OCI-LY1 (cell line): ENCODE results near the gene SORBS2.

Source experiments
- H2AFZ ChIP-seq: fragments of 200-600 bp; sonication (generic), shearing (Covaris generic); 2 replicates; pipeline ENCODE4 v1.6.0; 2014; ENCODE audit warnings: antibody characterized with exemption, mild to moderate bottlenecking, low read length
- H3F3A ChIP-seq: fragments of 200-600 bp; sonication (generic), shearing (Covaris generic); 2 replicates; pipeline ENCODE4 v1.6.0; 2014; ENCODE audit warnings: mild to moderate bottlenecking, antibody characterized with exemption, low read length, moderate library complexity; ENCODE audit not compliant: insufficient read depth
- H3K27ac ChIP-seq: fragments of 200-600 bp; sonication (generic); 2 replicates; pipeline ENCODE4 v1.5.1; 2014; ENCODE audit warnings: low read length, mixed run types, mild to moderate bottlenecking, low read depth; ENCODE audit not compliant: poor library complexity, severe bottlenecking
- H3K27me3 ChIP-seq: fragments of 200-600 bp; sonication (generic); 2 replicates; pipeline ENCODE4 v1.6.0; 2014; ENCODE audit warnings: antibody characterized with exemption, mild to moderate bottlenecking, low read length, moderate library complexity; ENCODE audit not compliant: insufficient read depth
- H3K36me3 ChIP-seq: fragments of 200-600 bp; sonication (generic); 2 replicates; pipeline ENCODE4 v1.6.1; 2014; ENCODE audit warnings: mild to moderate bottlenecking, antibody characterized with exemption, low read length, moderate library complexity, mixed read lengths; ENCODE audit not compliant: insufficient read depth
- H3K4me1 ChIP-seq: fragments of 200-600 bp; sonication (generic); 2 replicates; pipeline ENCODE4 v1.5.1; 2014; ENCODE audit warnings: mild to moderate bottlenecking, low read length, moderate library complexity; ENCODE audit not compliant: insufficient read depth, severe bottlenecking
- H3K4me2 ChIP-seq: fragments of 200-600 bp; sonication (generic), shearing (Covaris generic); 2 replicates; pipeline ENCODE4 v1.6.1; 2014; ENCODE audit warnings: low read length
- H3K4me3 ChIP-seq: fragments of 200-600 bp; sonication (generic); 2 replicates; pipeline ENCODE4 v1.5.1; 2014; ENCODE audit warnings: low read length, low read depth, mild to moderate bottlenecking, mixed read lengths; ENCODE audit not compliant: poor library complexity, severe bottlenecking
- H3K79me2 ChIP-seq: fragments of 200-600 bp; shearing (Covaris generic); 2 replicates; pipeline ENCODE4 v1.6.1; 2016; ENCODE audit warnings: mixed run types, low read length, mixed read lengths; ENCODE audit not compliant: insufficient read depth
- H3K9ac ChIP-seq: fragments of 200-600 bp; sonication (generic), shearing (Covaris generic); 2 replicates; pipeline ENCODE4 v1.6.1; 2014; ENCODE audit warnings: mild to moderate bottlenecking, low read length, mixed read lengths
- H3K9me2 ChIP-seq: fragments of 200-600 bp; sonication (generic), shearing (Covaris generic); 2 replicates; pipeline ENCODE4 v1.6.1; 2014; ENCODE audit warnings: low read depth, mild to moderate bottlenecking, low read length, mixed read lengths
- H3K9me3 ChIP-seq: fragments of 200-600 bp; shearing (Covaris generic); 2 replicates; pipeline ENCODE4 v1.6.1; 2014; ENCODE audit warnings: low read length, mixed read lengths
- H4K20me1 ChIP-seq: fragments of 200-600 bp; sonication (generic), shearing (Covaris generic); 2 replicates; pipeline ENCODE4 v1.6.0; 2016; ENCODE audit warnings: mild to moderate bottlenecking, low read length; ENCODE audit not compliant: insufficient read depth
- CTCF ChIP-seq: fragments of 200-600 bp; sonication (generic), shearing (Covaris generic); IDR thresholded peaks from 2 replicates; pipeline ENCODE4 v1.5.1; 2017; ENCODE audit warnings: mild to moderate bottlenecking, antibody characterized with exemption, low read length, moderate library complexity, mixed read lengths
- EZH2 ChIP-seq: fragments of 200-600 bp; sonication (generic), shearing (Covaris generic); IDR thresholded peaks from 2 replicates; pipeline ENCODE4 v1.8.0; 2017; ENCODE audit warnings: borderline replicate concordance, mixed run types, mild to moderate bottlenecking, antibody characterized with exemption, low read length, moderate library complexity, mixed read lengths

SORBS2 gene

GRCh38 chr4:185822791-185823190 lies 10.8 kb upstream of the SORBS2 start:
- no peaks in the 10 kb centered on the region for H3K9me3 ChIP-seq
- TF ChIP-seq CTCF = no peak
- TF ChIP-seq EZH2 = no peak
- no peak overlapping the region for H3K4me2 ChIP-seq
- H3K9me2 ChIP-seq = no peaks in the 10 kb centered on the region
- H3K27me3 ChIP-seq = no peaks in the 10 kb centered on the region
- H3K79me2 ChIP-seq = no peaks in the 10 kb centered on the region
- H4K20me1 ChIP-seq = no peaks in the 10 kb centered on the region
- H3K9ac ChIP-seq = no peak overlapping the region
- H3F3A ChIP-seq = no peaks in the 10 kb centered on the region
- H3K4me3 ChIP-seq = no peak overlapping the region
- H3K27ac ChIP-seq = no peak overlapping the region
- no peaks in the 10 kb centered on the region for H3K36me3 ChIP-seq
- peaks cover under 1% of the 10 kb centered on the region for H3K4me1 ChIP-seq
- no peak overlapping the region for H2AFZ ChIP-seq

DNA sequence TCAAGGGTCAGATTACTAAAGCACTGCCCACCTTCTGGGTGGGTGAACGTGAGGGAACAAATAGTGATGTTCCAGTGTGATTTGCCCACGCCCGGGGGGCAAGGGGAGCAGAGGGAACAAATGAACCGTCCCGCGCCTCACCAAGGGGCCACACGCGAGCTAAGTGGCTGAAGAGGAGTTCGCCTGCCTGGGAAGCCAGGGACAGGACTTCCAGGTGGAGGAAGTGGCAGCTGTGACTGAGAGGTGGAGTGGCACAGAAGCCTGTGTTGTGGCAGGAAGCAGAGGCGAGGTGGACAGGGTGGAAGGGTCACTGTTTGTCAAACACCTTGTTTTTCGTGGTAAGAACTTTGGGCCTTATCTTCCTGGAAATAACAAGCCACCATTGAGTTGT lies 9.0 kb upstream of the SORBS2 start:
- H3K4me3 ChIP-seq = no peak overlapping the region
- peaks cover 12% of the 10 kb centered on the region for H3K4me1 ChIP-seq
- H3K4me2 ChIP-seq = no peak overlapping the region
- no peak overlapping the region for H3K9ac ChIP-seq
- no peak for TF ChIP-seq EZH2
- TF ChIP-seq CTCF = no peak
- no peaks in the 10 kb centered on the region for H3F3A ChIP-seq
- no peaks in the 10 kb centered on the region for H3K27me3 ChIP-seq
- no peaks in the 10 kb centered on the region for H3K9me3 ChIP-seq
- H2AFZ ChIP-seq = no peak overlapping the region
- no peaks in the 10 kb centered on the region for H3K9me2 ChIP-seq
- no peaks in the 10 kb centered on the region for H3K79me2 ChIP-seq
- no peaks in the 10 kb centered on the region for H3K36me3 ChIP-seq
- H3K27ac ChIP-seq = no peak overlapping the region
- H4K20me1 ChIP-seq = no peaks in the 10 kb centered on the region

- Histone ChIP-seq H4K20me1 (no peaks in the 10 kb centered on the region), H3K79me2 (no peaks in the 10 kb centered on the region), H3K27me3 (no peaks in the 10 kb centered on the region), H3K4me2 (no peak overlapping the region), H3K4me3 (no peak overlapping the region), H3F3A (no peaks in the 10 kb centered on the region), H3K27ac (no peak overlapping the region), H3K9me2 (no peaks in the 10 kb centered on the region), H3K36me3 (no peaks in the 10 kb centered on the region), H2AFZ (no peak overlapping the region), H3K9ac (no peak overlapping the region), H3K4me1 (peaks cover 12% of the 10 kb centered on the region), H3K9me3 (no peaks in the 10 kb centered on the region)
- TF ChIP-seq EZH2 = no peak
- TF ChIP-seq CTCF = no peak
These were observed 8.4 kb upstream of the SORBS2 start for GRCh38 chr4:185820146-185821028.
